ENCODE results near the gene GANC. TPM values are rescaled to one million over a fixed set of nuclear protein-coding genes. Genes with fewer than 3 reads are reported as not detected.

GANC gene
- total RNA-seq, 2 donors from 2014 or later = 39.8 to 47.6 TPM

DNA sequence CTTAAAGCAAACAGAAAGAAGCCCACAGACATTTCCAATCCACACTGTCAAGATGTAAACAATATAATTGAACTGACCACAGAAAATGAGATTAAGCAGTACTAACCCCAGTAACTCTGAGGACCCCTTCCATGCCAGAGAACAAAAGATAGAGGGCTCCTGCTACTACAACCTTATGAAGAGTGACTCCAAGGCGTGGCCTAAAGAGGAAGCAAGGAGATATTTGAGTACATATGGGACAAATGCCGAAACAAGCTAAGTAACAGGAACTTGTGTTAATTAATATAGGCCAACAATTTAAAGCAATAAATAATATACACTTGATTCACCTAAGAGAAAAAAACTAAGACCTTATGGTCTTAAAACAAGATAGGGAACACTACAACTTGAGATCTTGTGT, 39.9 kb upstream of the GANC start:
- H3K9ac ChIP-seq (ENCODE audit: low read depth in 2 of 2, low read length in 2 of 2) = no peak overlapping the region
- DNase-seq = no peak
- H3K27me3 ChIP-seq = no peaks in the 10 kb centered on the region
- H3K36me3 ChIP-seq = no peaks in the 10 kb centered on the region
- no peaks in the 10 kb centered on the region for H3K9me3 ChIP-seq
- no peak overlapping the region for H3K27ac ChIP-seq
- no peak for TF ChIP-seq CTCF (IDR thresholded peaks at IDR 0.05)
- intact Hi-C loops (cut with DNase I) = no loop called here
- H3K4me3 ChIP-seq = no peak overlapping the region
- H3K4me1 ChIP-seq = no peaks in the 10 kb centered on the region

- Histone ChIP-seq H3K36me3 (peaks cover 4% of the 10 kb centered on the region), H3K27me3 (no peaks in the 10 kb centered on the region), H3K4me1 (no peaks in the 10 kb centered on the region), H3K9ac (ENCODE audit: low read depth in 2 of 2, low read length in 2 of 2) (no peak overlapping the region), H3K27ac (no peak overlapping the region), H3K9me3 (no peaks in the 10 kb centered on the region), H3K4me3 (no peak overlapping the region)
- TF ChIP-seq CTCF (IDR thresholded peaks at IDR 0.05) = no peak
- no peak for DNase-seq
- intact Hi-C loops (cut with DNase I) = no loop called here
Measured at GRCh38 chr15:42239528-42240182, 33.3 kb upstream of the GANC start.

DNA sequence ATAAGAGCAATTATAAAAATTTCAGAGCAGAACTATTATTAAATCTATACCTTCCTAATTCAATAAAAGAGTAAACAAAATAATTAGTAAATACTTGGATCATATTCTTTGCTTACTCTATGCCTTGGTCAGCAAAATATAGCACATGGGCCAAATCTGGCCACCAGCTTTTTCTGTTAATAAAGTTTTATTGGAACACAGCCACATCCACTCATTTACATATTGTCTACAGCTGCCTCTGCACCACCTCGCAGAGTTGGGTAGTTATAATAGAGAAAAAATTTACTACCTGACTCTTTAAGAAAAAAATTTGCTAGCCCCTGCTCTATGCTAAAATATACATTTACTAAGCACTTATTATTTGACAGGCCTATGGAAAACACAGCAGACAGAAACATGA, 32.2 kb upstream of the GANC start:
- Histone ChIP-seq H3K27me3 (no peaks in the 10 kb centered on the region), H3K4me1 (no peaks in the 10 kb centered on the region), H3K9me3 (no peaks in the 10 kb centered on the region), H3K4me3 (no peak overlapping the region), H3K36me3 (peaks cover 4% of the 10 kb centered on the region), H3K27ac (no peak overlapping the region), H3K9ac (ENCODE audit: low read depth in 2 of 2, low read length in 2 of 2) (no peak overlapping the region)
- intact Hi-C loops (cut with DNase I) = no loop called here
- TF ChIP-seq CTCF (IDR thresholded peaks at IDR 0.05) = no peak
- DNase-seq = no peak

GRCh38 chr15:42253300-42253699, 19.7 kb upstream of the GANC start:
- no peaks in the 10 kb centered on the region for H3K4me1 ChIP-seq
- H3K9ac ChIP-seq (ENCODE audit: low read depth in 2 of 2, low read length in 2 of 2) = no peak overlapping the region
- TF ChIP-seq CTCF (IDR thresholded peaks at IDR 0.05) = no peak
- H3K27me3 ChIP-seq = no peaks in the 10 kb centered on the region
- intact Hi-C loops (cut with DNase I) = no loop called here
- no peak for DNase-seq
- H3K36me3 ChIP-seq = peaks cover 19% of the 10 kb centered on the region
- no peak overlapping the region for H3K4me3 ChIP-seq
- no peaks in the 10 kb centered on the region for H3K9me3 ChIP-seq
- no peak overlapping the region for H3K27ac ChIP-seq

DNA sequence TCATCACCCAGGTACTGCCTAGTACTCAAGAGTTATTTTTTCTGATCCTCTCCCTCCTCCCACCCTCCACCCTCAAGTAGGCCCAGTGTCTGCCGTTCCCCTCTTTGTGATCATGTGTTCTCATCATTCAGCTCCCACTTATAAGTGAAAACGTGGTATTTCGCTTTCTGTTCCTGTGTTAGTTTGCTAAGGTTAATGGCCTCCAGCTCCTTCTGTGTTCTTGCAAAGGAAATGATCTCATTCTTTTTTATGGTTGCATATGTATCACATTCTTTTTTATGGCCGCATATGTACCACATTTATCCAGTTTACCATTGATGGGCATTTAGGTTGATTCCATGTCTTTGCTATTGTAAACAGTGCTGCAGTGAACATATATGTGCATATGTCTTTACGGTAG, 8.2 kb upstream of the GANC start:
- Histone ChIP-seq H3K27ac (no peak overlapping the region), H3K27me3 (no peaks in the 10 kb centered on the region), H3K9me3 (no peaks in the 10 kb centered on the region), H3K36me3 (peaks cover 26% of the 10 kb centered on the region), H3K4me3 (no peak overlapping the region), H3K9ac (ENCODE audit: low read depth in 2 of 2, low read length in 2 of 2) (no peak overlapping the region), H3K4me1 (no peaks in the 10 kb centered on the region)
- no peak for TF ChIP-seq CTCF (IDR thresholded peaks at IDR 0.05)
- intact Hi-C loops (cut with DNase I) = no loop called here
- no peak for DNase-seq
